HG03521 (cell line): Measurements from ENCODE around the gene IRS2.

ENCODE experiments used
- ATAC-seq: cut with Tn5 transposase; IDR thresholded peaks from one replicate; pipeline ENCODE4 v1.9.1; 2021; ENCODE audit warnings: mild to moderate bottlenecking, moderate library complexity; ENCODE audit not compliant: unreplicated experiment

Gene IRS2

DNA sequence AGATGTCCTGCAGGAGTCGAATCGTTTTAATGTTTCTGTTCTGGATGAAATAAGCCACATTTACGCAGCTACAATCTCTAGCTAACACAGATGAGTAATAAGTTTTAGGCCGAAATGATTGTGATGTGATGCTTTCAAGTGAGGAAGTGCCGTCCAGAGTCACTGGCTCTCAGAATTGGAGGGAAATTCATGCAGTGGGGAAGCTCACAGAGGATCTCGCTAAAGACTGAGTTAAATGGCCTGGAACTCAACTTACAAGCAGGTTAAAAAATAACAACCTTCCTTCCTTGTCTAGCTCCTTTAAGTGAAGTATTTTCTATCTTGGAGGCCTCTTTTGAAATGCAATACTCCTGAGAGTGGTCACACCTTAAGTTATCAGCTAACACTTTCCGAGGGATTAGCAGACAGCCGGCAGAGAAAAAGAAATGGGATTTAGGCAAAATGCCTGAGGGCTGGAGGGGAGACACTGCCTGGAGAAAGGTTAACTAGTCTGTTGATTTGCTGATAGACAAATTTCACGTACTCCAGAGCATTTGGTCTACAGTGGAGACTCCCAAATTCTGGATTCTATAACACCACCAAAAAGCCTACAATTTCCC is 74.2 kb downstream of the IRS2 start:
- no peak for ATAC-seq

- no peak for ATAC-seq
Measured at GRCh38 chr13:109707742-109708617, 78.4 kb downstream of the IRS2 start.

GRCh38 chr13:109707044-109707741 is 79.2 kb downstream of the IRS2 start:
- ATAC-seq = no peak

- ATAC-seq = no peak
Measured at GRCh38 chr13:109706015-109706715, 80.2 kb downstream of the IRS2 start.

DNA sequence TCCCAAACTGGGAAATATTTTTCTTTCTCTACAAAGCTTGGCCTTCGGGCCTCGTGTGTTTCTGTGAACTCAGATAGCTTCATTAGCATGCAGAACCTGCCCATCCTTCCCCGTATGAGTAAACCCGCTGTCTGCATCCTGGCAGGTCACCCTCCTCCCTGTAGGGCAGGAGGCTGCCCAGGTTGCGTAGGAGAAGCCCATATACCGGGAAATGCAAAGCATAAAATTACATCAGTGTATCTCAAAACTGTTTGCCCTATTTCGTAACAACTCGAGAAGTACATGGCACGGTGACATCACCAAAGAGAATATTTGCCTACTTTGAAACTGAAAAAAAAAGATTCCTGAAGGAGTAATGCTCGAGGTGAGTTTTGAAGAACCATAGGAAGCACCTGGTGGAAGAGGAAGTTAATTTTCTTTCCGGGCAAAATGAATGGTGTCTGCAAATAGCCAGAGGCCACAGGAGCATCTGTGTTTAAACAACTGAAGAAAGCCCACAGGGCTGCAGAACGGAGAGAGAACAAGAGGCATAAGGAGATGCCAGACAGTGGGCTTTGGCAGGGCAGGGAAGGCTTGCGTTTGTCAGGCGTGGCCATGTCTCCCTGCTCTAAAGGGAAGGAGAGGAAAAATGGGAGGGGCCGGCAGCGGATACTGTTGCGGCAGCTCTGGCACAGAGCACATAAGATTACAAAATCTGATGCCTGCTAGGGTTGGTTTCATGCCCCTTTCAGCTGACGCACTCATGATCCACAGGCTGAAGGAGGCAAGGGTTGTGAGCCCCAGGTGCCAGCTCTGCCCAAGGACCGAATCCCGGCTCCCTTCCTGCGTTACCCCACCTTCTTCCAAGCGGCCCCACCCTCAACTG is 81.4 kb downstream of the IRS2 start:
- ATAC-seq = no peak

DNA sequence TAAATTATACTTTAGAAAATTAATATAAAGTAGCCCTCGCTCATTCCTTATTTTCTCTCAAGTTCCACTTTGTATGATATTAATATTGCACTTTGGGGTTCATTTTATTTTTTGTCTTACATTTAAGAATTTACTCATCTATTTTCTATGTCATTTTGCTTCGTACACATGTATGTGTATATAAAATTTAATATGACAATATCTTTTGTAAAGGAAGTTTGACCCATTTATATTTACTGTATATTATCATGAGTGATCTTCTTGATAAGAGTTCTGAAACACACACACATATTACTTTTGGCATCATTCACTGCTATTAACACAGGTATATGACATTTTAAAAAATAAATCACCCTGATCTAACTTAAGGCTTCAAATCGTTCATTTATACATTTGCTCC is 83.1 kb downstream of the IRS2 start:
- ATAC-seq = no peak
